Stimulated activated CD4-positive, alpha-beta T cell treated with anti-CD3 and anti-CD28 coated beads, Interleukin-2, amount 100 ng/mL, for 24 hours (primary cell): ENCODE measurements around the gene CDK4.

Experiments used
- DNase-seq, 2 donors: peaks; one replicate each; pipeline ENCODE4 v3.0.0-alpha.2; 2020

Gene CDK4

DNA sequence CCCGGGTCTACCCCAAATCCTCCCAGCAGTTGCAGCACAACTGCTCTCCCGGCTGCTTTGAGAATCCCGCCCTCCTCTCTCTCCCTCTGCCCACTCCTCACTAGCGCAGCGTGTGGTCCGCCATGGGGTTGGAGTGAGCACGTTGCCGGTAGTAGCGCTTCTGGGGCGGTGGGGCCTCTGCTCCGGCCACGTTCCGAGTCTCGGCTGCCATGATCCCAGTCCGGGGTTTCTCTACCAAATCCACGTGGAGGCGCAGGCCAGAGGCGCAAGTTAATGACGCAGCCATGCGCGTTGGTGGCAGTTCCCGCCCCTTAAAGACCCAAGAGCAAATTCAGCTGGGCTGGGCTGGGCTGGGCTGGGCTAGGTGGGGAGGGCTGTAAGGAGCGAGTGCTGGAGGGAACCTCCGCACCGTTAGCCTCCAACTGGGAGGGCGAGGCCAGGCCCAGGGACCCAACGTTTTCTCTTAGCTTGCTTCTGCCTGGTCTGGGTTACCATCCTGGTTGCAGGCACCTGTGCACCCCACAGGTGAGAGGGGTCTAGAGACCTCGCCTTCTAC lies 19.8 kb upstream of the CDK4 start, which contains the start of gene METTL1:
METTL1 (minus strand) TSS at position 233 of the 556 bp plus-strand sequence; CDS start at position 211, 22 bp downstream.
- peak; percentile 92 to 94 for DNase-seq

- DNase-seq = peak; percentile 94 to 95
These were observed 19.2 kb upstream of the CDK4 start for GRCh38 chr12:57771236-57771872.

DNA sequence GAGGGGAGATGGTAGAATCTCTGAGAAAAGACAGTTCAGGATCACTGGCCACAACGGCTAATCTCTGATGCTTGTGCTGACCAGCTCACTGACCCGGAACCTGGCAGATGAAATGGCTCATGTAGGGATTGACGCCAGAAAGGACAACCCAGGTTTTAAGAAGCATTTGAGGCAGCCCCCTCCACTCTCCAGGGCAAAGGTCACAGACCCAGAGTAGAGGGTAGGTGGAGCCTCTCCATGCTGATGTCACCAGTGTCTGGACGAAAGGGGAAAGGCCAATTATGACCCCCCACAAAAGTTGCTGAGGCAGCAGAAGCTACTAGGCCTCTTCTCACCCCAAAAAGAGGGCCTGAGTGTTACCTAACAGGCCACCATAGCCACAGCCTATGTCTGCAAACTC lies 18.6 kb upstream of the CDK4 start:
- no peak for DNase-seq

- DNase-seq = no peak
These were observed 17.5 kb upstream of the CDK4 start for GRCh38 chr12:57769594-57769993.

DNA sequence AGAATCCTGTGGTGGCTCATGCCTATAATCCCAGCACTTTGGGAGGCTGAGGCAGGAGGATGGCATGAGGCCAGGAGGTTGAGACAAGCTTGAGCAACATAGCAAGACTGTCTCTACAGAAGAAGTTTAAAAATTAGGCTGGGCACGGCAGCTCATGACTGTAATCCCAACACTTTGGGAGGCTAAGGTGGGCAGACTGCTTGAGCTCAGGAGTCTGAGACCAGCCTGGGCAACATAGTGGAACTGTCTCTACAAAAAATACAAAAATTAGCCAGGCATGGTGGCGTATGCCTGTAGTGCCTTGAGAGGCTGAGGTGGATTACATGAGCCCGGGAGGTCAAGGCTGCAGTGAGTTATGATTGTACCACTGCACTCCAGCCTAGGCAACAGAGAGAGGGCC lies 15.8 kb upstream of the CDK4 start:
- no peak for DNase-seq

DNA sequence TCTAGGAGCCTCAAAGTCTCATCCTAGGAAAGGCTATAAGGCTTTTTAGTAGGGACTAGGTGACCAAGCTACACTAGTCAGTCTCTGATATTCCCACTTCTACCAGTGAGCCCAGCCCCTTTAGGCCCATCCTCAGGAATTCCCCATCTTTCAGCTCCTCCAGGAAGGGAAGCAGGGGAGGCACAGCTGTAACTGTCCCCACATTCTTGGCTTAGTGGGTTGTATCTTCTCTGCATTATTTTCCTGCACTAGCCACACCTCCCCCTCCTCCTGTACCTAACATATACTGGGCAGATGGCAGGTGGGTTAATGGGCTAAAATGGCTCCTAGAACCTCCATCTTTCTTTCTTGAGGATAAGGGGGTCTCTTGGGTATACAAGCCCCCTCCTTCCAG lies 15.2 kb upstream of the CDK4 start:
- no peak for DNase-seq

GRCh38 chr12:57766464-57767304 lies 14.6 kb upstream of the CDK4 start, which contains the start of gene CYP27B1:
Gene CYP27B1 (minus strand): TSS chr12:57767078. CDS start chr12:57767041, 37 bp downstream.
- DNase-seq = no peak

GRCh38 chr12:57765698-57766463 lies 13.8 kb upstream of the CDK4 start:
- DNase-seq = peak in 1 of 2 donors; percentile 33

- DNase-seq = peak; percentile 65 to 74
These were observed 13.0 kb upstream of the CDK4 start for GRCh38 chr12:57765003-57765697.

- DNase-seq = peak in 1 of 2 donors; percentile 51
These were observed 12.5 kb upstream of the CDK4 start for GRCh38 chr12:57764662-57765002.

DNA sequence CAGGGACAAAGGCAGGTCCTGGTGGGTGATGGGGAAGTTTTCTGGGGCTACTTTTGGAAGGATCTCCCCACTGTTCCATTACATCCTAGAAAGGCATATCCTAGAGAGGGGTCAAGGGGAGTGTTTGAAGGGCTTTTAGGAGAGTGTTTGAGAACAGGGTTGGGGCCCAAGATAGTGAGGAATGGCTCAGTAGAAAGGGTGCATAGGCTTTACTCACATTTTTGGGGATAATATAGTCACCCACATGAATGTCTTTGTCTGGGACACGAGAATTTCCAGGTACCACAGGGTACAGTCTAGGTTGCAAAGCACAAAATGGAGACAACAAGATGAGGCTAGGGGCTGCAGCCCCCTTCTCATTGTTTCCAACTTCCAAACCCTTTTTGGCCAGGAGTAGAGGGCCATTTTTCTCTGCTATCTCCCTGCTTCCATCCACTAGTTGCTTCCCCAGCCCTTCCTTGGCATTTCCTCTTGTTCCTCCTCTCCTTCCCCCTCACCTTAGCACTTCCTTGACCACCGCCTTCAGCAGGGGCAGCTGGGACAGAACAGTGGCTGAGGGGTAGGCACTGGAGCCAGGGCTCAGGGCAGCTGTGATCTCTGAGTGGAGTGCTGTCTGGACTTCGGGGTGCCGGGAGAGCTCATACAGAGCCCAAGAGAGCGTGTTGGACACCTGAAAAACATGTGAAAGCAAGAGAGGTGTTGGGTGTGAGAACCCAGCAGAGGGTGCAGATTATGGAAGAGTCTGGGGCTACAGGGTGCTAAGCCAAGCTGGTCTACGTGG lies 12.0 kb upstream of the CDK4 start:
- DNase-seq = no peak

DNA sequence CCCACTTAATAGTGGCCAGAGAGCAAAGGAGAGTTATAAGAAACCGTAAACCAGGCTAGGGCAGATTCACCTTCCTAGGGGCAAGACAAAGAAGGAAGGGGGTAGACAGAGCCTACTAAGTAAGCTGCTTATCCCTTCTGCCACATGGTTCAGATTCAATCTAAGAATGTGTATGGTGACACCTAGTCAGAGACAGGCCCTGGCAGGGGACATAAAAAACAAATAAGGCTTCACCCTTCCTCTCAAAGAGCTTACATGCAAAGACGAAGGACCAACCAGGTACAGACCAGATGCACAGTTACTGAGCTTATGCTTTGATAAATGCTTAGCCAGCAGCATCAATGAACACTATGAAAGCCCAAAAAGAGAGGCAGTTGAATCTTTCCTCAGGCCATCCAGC lies 10.4 kb upstream of the CDK4 start:
- DNase-seq = no peak

GRCh38 chr12:57761391-57761998 lies 9.4 kb upstream of the CDK4 start:
- no peak for DNase-seq

- no peak for DNase-seq
These were observed 8.4 kb upstream of the CDK4 start for GRCh38 chr12:57760347-57760982.

DNA sequence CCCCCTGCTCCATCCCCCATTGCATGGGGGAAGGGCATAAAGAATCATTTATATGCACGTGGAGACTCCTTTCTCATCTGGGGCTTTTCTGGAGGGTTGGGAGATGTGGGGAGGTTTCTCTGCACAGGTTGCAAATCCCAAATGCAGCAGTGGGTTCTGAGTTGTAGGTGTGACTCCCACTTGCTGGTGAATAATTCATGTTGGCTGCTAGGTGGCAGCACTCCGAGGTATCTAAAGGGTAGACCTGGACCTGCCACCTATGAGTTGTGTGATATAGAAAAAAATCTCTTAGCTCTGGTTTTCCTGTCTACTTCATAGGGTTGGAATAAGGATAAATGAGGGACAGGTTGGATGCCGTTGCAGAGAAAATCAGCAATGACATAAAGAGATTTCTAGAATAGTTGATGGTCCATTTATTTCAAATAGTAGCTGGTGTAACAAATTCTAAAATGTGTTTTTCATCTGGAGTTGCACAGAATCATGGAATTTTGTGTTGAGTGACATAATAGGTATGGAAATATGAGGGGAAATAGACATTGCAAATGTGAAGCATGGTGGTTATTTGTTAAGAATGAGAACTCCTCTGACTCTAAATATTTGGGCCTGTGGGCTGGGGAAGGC lies 7.4 kb upstream of the CDK4 start:
- peak in 1 of 2 donors; percentile 44 for DNase-seq

GRCh38 chr12:57758552-57759359 lies 6.6 kb upstream of the CDK4 start:
- no peak for DNase-seq

DNA sequence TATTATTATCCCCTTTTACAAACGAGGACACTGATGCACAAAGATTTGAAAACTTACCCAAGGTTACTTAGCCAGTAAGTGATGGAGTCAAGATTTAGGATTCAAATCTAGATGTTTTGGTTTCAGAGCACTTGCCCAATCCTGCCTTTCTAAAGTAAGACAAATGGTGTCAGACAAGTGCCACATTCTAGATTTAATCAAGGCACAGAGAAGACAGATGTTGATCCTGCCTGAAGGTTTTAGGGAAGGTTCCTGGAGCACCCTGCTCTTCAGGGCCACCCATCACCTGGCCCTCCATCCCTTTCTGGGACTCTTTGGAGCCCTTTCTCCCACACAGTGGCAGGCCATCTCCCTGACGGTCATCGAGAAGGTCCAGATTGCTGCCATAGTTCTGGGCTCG lies 5.7 kb upstream of the CDK4 start:
- DNase-seq = no peak

DNA sequence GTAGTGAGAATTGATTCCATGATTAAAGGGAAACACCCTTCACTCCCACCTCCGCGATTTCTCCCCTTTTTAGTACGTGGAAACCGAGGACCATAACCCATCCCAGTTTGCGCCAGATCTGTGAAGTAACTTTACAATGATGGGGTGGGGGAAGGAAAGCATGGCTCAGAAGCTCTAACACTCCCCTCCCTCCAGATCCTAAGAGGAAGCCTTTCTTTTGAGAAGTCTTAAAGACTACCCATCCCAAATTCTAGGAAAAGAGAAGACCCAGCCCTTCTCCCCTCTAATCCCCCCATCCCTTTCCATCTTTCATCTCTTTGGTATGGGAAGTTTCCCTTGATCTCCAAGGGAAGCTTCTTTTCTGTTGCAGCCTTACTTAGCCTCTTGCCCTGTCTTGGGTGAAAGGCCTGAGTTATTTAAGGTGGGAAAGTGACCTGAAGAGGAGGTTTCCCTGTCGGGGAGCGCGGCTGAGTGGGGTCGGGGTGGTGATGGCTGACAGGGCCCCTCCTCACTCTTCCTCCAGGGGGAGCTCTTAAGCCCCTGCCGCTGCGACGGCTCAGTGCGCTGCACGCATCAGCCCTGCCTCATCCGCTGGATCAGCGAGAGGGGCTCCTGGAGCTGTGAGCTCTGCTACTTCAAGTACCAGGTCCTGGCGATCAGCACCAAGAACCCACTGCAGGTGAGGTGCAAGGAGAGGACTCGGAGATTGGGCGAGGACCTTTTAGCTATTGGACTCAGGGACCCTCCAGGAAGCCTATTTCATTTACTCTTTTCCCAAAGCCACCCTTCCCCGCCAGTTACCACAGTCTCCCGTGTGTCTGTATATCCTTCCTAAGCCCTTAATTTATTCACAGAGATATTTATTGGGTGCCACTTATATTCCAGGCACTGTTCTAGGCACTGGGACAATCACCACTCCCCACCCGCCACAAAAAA lies 4.6 kb upstream of the CDK4 start:
- peak; percentile 77 to 79 for DNase-seq
